ENCODE data around the gene NUDT14.

DNA sequence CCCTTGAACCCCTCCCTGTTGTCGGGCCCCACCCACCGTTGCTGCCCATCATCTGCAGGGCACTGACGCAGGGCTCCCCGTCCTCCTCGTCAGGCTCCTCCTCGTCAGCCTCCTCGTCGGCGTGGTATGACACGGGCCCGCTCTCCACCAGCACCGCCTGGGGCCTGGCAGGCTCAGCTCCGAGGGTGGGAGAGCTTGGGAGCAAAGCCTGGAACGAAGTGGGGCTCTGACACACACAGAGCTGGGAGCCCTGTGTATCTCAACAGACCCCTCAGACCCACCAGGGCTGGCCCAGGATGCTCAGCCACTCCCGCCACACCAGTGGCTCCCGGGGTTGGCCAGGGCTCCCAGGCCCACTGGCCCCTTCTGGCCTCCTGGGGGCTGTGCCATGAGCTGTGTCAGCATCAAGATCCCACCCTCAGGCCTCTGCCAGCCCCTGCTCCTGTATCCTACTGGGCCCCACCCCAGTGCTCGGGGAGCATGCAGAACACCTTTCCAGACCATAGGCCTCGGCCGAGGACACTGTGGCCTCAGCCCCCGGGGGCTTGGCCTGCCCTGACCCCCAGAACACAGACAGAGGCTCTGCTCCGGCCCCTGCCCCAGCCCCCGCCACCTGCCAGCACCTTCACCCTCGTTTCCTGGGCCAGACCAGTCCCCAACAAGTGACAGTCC, 30.1 kb upstream of the NUDT14 start:
- TF ChIP-seq EP300 (IDR thresholded peaks at IDR 0.05) = no peak
- TF ChIP-seq, protein P1, sequence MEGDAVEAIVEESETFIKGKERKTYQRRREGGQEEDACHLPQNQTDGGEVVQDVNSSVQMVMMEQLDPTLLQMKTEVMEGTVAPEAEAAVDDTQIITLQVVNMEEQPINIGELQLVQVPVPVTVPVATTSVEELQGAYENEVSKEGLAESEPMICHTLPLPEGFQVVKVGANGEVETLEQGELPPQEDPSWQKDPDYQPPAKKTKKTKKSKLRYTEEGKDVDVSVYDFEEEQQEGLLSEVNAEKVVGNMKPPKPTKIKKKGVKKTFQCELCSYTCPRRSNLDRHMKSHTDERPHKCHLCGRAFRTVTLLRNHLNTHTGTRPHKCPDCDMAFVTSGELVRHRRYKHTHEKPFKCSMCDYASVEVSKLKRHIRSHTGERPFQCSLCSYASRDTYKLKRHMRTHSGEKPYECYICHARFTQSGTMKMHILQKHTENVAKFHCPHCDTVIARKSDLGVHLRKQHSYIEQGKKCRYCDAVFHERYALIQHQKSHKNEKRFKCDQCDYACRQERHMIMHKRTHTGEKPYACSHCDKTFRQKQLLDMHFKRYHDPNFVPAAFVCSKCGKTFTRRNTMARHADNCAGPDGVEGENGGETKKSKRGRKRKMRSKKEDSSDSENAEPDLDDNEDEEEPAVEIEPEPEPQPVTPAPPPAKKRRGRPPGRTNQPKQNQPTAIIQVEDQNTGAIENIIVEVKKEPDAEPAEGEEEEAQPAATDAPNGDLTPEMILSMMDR (IDR thresholded peaks at IDR 0.05) = no peak
- TF ChIP-seq POLR2A (IDR thresholded peaks at IDR 0.05) = no peak
